GM13976 (cell line): Measurements from ENCODE around the gene PLCXD3.

Source experiments
- DNase-seq: peaks from one replicate; pipeline ENCODE4 v3.0.0; 2012; ENCODE audit warnings: low spot score
- in situ Hi-C: fragments of 300-500 bp; cut with MboI; formaldehyde crosslinking; loops from one replicate; pipeline ENCODE4 v1.12.0; 2022; ENCODE audit warnings: low sequenced_read_pairs, mixed read lengths, inconsistent platforms; ENCODE audit not compliant: unreplicated experiment
- TF ChIP-seq, protein P1 (sequence below): IDR thresholded peaks from 2 replicates; pipeline ENCODE4 v1.5.1; 2012; ENCODE audit warnings: borderline replicate concordance, mild to moderate bottlenecking; ENCODE audit not compliant: insufficient read depth; ENCODE audit errors: extremely low read depth, missing control alignments, control extremely low read depth

Gene PLCXD3

DNA sequence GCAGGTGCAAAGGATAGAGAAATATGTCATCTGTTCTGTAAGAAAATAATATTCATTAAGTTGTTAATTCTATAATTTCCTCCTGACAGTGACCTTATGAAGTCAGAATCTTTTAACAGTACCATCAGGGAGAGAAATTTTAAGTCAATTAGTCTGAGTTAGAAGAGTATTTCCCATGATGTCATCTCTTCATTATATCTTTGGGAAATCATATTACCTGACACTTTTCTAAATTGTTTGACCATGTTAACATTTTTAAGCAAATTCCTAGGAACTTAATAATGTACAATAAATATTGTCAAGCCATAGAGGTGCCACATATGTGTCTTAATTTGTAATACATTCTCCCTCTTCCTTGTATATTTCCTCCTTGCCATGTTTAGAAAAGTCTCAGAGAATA is 172.7 kb downstream of the PLCXD3 start:
- DNase-seq = no peak
- in situ Hi-C loops = no loop called here
- TF ChIP-seq, protein P1, sequence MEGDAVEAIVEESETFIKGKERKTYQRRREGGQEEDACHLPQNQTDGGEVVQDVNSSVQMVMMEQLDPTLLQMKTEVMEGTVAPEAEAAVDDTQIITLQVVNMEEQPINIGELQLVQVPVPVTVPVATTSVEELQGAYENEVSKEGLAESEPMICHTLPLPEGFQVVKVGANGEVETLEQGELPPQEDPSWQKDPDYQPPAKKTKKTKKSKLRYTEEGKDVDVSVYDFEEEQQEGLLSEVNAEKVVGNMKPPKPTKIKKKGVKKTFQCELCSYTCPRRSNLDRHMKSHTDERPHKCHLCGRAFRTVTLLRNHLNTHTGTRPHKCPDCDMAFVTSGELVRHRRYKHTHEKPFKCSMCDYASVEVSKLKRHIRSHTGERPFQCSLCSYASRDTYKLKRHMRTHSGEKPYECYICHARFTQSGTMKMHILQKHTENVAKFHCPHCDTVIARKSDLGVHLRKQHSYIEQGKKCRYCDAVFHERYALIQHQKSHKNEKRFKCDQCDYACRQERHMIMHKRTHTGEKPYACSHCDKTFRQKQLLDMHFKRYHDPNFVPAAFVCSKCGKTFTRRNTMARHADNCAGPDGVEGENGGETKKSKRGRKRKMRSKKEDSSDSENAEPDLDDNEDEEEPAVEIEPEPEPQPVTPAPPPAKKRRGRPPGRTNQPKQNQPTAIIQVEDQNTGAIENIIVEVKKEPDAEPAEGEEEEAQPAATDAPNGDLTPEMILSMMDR = no peak

DNA sequence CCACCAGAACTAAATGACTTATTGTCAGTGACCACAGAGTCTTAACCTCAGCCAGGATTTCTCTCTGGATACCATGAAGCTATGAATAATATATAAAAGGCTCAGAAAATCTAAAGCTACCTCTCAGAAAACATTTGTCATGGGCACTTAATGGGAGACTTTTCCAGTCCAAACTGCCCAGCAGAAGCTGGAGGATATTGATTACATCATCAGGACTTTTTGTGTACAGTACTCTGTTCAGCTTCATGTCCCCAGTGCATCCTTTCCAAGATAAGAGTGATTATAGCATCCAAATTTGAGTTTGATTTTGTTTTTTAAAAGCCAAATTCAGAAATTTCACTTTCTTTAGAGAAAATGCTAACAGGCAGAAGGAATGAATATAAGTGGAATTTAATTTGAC is 173.2 kb downstream of the PLCXD3 start:
- in situ Hi-C loops = no loop called here
- TF ChIP-seq, protein P1 = no peak
- DNase-seq = no peak

DNA sequence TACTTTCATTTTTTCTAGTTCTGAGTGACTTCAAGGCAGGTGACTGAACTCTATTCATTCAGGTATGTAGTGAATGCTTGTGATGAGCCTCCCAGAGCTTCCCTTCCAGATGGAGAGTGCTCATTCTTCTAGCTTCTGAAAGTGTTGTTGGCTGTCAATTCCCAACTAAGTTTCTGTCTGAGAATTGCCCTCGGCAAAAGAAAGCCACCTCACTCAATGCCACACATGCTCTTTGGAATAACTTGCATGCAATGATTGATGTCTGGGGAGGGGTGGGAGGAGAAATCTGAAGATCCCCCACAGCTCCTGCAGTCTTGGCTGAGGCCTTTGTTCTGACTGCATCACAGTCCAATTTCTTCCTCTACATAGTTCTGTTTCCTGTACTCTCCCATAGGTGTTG is 173.9 kb downstream of the PLCXD3 start:
- TF ChIP-seq, protein P1 = no peak
- in situ Hi-C loops = no loop called here
- DNase-seq = no peak

DNA sequence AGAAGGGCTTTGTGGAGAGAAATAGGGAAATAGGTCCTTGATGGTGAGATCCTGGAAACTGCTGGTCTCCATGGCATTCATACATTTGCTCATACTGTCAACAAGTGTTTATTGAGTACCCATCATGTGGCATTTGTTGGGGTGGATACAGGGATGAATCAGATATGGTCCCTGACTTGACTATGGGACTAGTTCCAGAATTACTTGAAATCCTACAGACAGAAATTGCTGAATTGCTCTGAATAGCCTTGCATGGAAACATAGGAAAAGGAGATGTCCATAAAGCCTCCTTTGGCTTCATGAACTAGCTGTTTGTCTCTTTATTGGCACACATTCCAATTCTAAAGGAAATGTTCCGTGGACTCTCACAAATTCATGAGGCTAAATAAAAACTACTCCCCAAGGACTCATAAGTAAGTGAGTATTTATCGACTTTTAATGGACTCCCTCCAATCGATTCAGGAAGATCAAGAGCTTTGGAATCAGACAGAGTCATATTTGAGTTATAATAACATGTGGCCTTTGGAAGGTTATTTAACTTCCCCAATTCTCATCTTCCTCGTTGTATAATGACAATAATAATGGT is 174.7 kb downstream of the PLCXD3 start:
- no peak for DNase-seq

DNA sequence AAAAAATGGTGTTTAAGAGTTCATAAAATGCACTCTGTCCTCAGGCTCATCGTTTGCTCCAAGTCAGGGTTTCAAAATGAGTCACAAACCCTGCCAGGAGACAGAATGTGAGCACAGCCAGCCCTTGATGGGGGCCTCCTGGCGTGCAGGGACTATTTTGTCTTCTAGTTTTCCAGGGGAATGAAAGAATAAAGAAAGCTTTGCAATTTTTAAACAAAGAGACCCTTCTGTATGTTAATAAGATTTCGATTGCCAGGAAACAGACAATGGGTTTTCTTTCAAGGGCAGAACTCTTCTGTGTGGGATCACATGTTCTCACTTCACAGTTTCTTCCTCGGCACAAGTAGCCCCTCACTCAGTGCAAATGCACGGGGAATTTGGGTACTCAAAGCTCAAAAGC is 175.6 kb downstream of the PLCXD3 start:
- in situ Hi-C loops = no loop called here
- no peak for DNase-seq
- TF ChIP-seq, protein P1 = no peak

More for the DNA sequence above, 174.7 kb downstream of the PLCXD3 start:
- TF ChIP-seq, protein P1 = no peak
- in situ Hi-C loops = no loop called here

DNA sequence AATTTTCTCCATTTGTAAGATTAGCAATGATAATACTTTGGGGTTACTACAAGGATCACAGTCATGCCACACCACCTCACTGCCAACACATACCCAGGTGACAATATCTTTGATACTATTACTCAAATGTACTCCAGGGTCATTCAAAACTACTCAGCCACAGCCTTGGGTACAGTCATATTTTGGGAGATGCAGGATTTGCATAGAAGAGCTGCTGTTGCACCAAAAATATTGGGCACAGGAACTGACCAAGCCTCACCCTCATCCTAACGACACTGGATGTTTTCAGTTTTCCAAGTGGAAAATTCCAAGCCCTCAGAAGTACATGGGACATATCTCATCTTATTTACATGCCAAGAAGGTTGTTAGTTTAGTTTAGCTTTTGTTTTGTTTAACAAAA is 176.2 kb downstream of the PLCXD3 start:
- DNase-seq = no peak

More for the DNA sequence above, 176.2 kb downstream of the PLCXD3 start:
- in situ Hi-C loops = no loop called here
- TF ChIP-seq, protein P1 = no peak
